IMR-90 (cell line): ENCODE measurements around the gene C15orf61. TPM values are rescaled to one million over a fixed set of nuclear protein-coding genes. Genes with fewer than 3 reads are reported as not detected.

ENCODE experiments used
- ATAC-seq: fragments of 200-7000 bp; cut with Tn5 transposase; 2 replicates; pipeline ENCODE4 v1.9.1; 2020; ENCODE audit warnings: low read depth, mild to moderate bottlenecking, moderate library complexity
- BruUV-seq: library from RNA; stranded (reverse); fragments of 400-500 nt; replicated peaks from 2 replicates; lab custom pipeline; 2021; lab: Mats Ljungman, UMichigan
- CTCF ChIA-PET: fragments of 300-600 bp; formaldehyde crosslinking; extraction: SDS; loops from one replicate; lab custom pipeline; 2021; ENCODE audit warnings: antibody characterized with exemption; lab: Yijun Ruan, JAX
- POLR2A ChIA-PET: fragments of 300-600 bp; sonication (Branson Sonifier 250); formaldehyde crosslinking; loops from one replicate; lab custom pipeline; 2022; ENCODE audit warnings: antibody characterized with exemption; ENCODE audit not compliant: unreplicated experiment; lab: Charles Lee
- DNase-seq: peaks from one replicate; pipeline ENCODE4 v3.0.0; 2013
- H2AFZ ChIP-seq: replicated peaks from 2 replicates; pipeline ENCODE3; 2013; ENCODE audit warnings: low read length, mild to moderate bottlenecking; ENCODE audit not compliant: poor library complexity
- H2AK5ac ChIP-seq: 2 replicates; pipeline ENCODE4 v1.6.1; 2013; ENCODE audit warnings: low read depth, low read length, inconsistent platforms
- H2AK9ac ChIP-seq: replicated peaks from 2 replicates; pipeline ENCODE3; 2013; ENCODE audit warnings: mild to moderate bottlenecking, low read depth, low read length, moderate library complexity; ENCODE audit not compliant: poor library complexity
- H2BK120ac ChIP-seq: 2 replicates; pipeline ENCODE4 v1.6.1; 2013; ENCODE audit warnings: low read depth, low read length, inconsistent platforms
- H2BK15ac ChIP-seq: 3 replicates; pipeline ENCODE4 v1.6.1; 2013; ENCODE audit warnings: low read depth, low read length, inconsistent platforms
- H2BK20ac ChIP-seq: 2 replicates; pipeline ENCODE4 v1.6.1; 2013; ENCODE audit warnings: low read depth, mild to moderate bottlenecking, inconsistent platforms, low read length, moderate library complexity
- H2BK5ac ChIP-seq: 2 replicates; pipeline ENCODE4 v1.6.1; 2013; ENCODE audit warnings: mild to moderate bottlenecking, low read depth, low read length, inconsistent platforms; ENCODE audit not compliant: poor library complexity, severe bottlenecking
- H3K14ac ChIP-seq: replicated peaks from 2 replicates; pipeline ENCODE4 v1.6.1; 2013; ENCODE audit warnings: low read depth, low read length, inconsistent platforms
- H3K18ac ChIP-seq: 2 replicates; pipeline ENCODE4 v1.6.1; 2013; ENCODE audit warnings: low read depth, low read length, control low read depth
- H3K23ac ChIP-seq: 2 replicates; pipeline ENCODE4 v1.6.1; 2013; ENCODE audit warnings: low read depth, low read length, inconsistent platforms
- H3K27ac ChIP-seq: 2 replicates; pipeline ENCODE4 v1.5.1; 2013; ENCODE audit warnings: mild to moderate bottlenecking, control low read depth, low read length; ENCODE audit not compliant: insufficient read depth
- H3K27me3 ChIP-seq: 2 replicates; pipeline ENCODE4 v1.6.1; 2013; ENCODE audit warnings: low read length; ENCODE audit not compliant: control insufficient read depth, insufficient read depth
- H3K36me3 ChIP-seq: 2 replicates; pipeline ENCODE4 v1.6.1; 2013; ENCODE audit warnings: low read length, mixed read lengths; ENCODE audit not compliant: control insufficient read depth, insufficient read depth
- H3K4ac ChIP-seq: 2 replicates; pipeline ENCODE4 v1.6.1; 2013; ENCODE audit warnings: low read depth, low read length, inconsistent platforms
- H3K4me1 ChIP-seq: 2 replicates; pipeline ENCODE4 v1.6.1; 2013; ENCODE audit warnings: low read length, mixed read lengths; ENCODE audit not compliant: control insufficient read depth, insufficient read depth
- H3K4me2 ChIP-seq: 2 replicates; pipeline ENCODE4 v1.6.1; 2013; ENCODE audit warnings: low read depth, mild to moderate bottlenecking, control low read depth, low read length, moderate library complexity
- H3K4me3 ChIP-seq: 2 replicates; pipeline ENCODE4 v1.5.1; 2013; ENCODE audit warnings: low read depth, mild to moderate bottlenecking, control low read depth, low read length, moderate library complexity; ENCODE audit not compliant: insufficient read depth
- H3K56ac ChIP-seq: 2 replicates; pipeline ENCODE4 v1.6.1; 2013; ENCODE audit warnings: low read length, inconsistent platforms; ENCODE audit not compliant: insufficient read depth; ENCODE audit errors: extremely low read depth
- H3K79me1 ChIP-seq, 2 experiments: 2 replicates each; pipeline ENCODE4 v1.6.1; 2013; ENCODE audit warnings: low read length in 2 of 2, inconsistent platforms in 1 of 2, low read depth in 1 of 2
- H3K9ac ChIP-seq: 2 replicates; pipeline ENCODE4 v1.6.1; 2013; ENCODE audit warnings: low read depth, low read length, control low read depth
- H3K9me1 ChIP-seq: 2 replicates; pipeline ENCODE4 v1.6.1; 2013; ENCODE audit warnings: low read length, inconsistent platforms; ENCODE audit not compliant: insufficient read depth
- H3K9me3 ChIP-seq: 2 replicates; pipeline ENCODE4 v1.6.1; 2013; ENCODE audit warnings: low read length; ENCODE audit not compliant: control insufficient read depth, insufficient read depth
- H4K20me1 ChIP-seq: 2 replicates; pipeline ENCODE4 v1.6.1; 2013; ENCODE audit warnings: low read length, inconsistent platforms; ENCODE audit not compliant: insufficient read depth
- H4K5ac ChIP-seq: 2 replicates; pipeline ENCODE4 v1.6.1; 2013; ENCODE audit warnings: mild to moderate bottlenecking, low read depth, low read length, control low read depth
- H4K8ac ChIP-seq, 2 experiments: 2 replicates each; pipeline ENCODE4 v1.6.1; 2013; ENCODE audit warnings: low read depth in 2 of 2, low read length in 2 of 2, control low read depth in 1 of 2, inconsistent platforms in 1 of 2
- H4K91ac ChIP-seq: 2 replicates; pipeline ENCODE4 v1.6.1; 2013; ENCODE audit warnings: low read depth, low read length, inconsistent platforms; ENCODE audit not compliant: insufficient read depth
- BHLHE40 ChIP-seq: fragments of 150-350 bp; IDR thresholded peaks from 2 replicates; pipeline ENCODE4 v1.6.1; 2016; ENCODE audit warnings: mild to moderate bottlenecking, low read depth, low read length
- CEBPB ChIP-seq: IDR thresholded peaks from 2 replicates; pipeline ENCODE4 v1.6.1; 2012; ENCODE audit warnings: low read depth, low read length, improper control_type of control experiment
- FOS ChIP-seq: fragments of 150-350 bp; IDR thresholded peaks from 2 replicates; pipeline ENCODE4 v1.6.1; 2016; ENCODE audit warnings: low read depth, low read length
- MAFK ChIP-seq: IDR thresholded peaks from 2 replicates; pipeline ENCODE4 v1.6.1; 2012; ENCODE audit warnings: low read depth, low read length, improper control_type of control experiment
- MAZ ChIP-seq: IDR thresholded peaks from 2 replicates; pipeline ENCODE4 v1.6.1; 2012; ENCODE audit warnings: low read depth, mild to moderate bottlenecking, low read length, improper control_type of control experiment, moderate library complexity, borderline replicate concordance
- MXI1 ChIP-seq: IDR thresholded peaks from 2 replicates; pipeline ENCODE4 v1.6.1; 2012; ENCODE audit warnings: low read depth, mild to moderate bottlenecking, low read length, moderate library complexity, borderline replicate concordance
- NFE2L2 ChIP-seq: fragments of 150-350 bp; IDR thresholded peaks from 2 replicates; pipeline ENCODE4 v1.6.1; 2016; ENCODE audit warnings: low read depth, mild to moderate bottlenecking, low read length
- POLR2A ChIP-seq: IDR thresholded peaks from 2 replicates; pipeline ENCODE4 v1.6.1; 2012; ENCODE audit warnings: mild to moderate bottlenecking, low read depth, low read length
- RAD21 ChIP-seq: IDR thresholded peaks from 2 replicates; pipeline ENCODE4 v1.6.1; 2012; ENCODE audit warnings: low read length, improper control_type of control experiment
- RCOR1 ChIP-seq: IDR thresholded peaks from 2 replicates; pipeline ENCODE4 v1.6.1; 2012; ENCODE audit warnings: mild to moderate bottlenecking, low read length, improper control_type of control experiment; ENCODE audit not compliant: insufficient replicate concordance
- RFX5 ChIP-seq: IDR thresholded peaks from 2 replicates; pipeline ENCODE4 v1.8.0; 2012; ENCODE audit warnings: low read depth, mild to moderate bottlenecking, low read length, moderate library complexity
- SMC3 ChIP-seq: fragments of 150-350 bp; IDR thresholded peaks from 2 replicates; pipeline ENCODE4 v1.6.1; 2016; ENCODE audit warnings: low read depth, mild to moderate bottlenecking, antibody characterized with exemption, low read length, moderate library complexity
- WGBS, 2 experiments: methylation state at CpG; one replicate each; pipeline versions ENCODE4 v1.1.5 to v1.1.7; 2013; ENCODE audit warnings: missing lambda C conversion rate in 2 of 2; ENCODE audit not compliant: insufficient read length in 1 of 2; ENCODE audit errors: extremely low coverage in 2 of 2; 5-methylcytosine and 5-hydroxymethylcytosine counted together
- dilution Hi-C: fragments of 300-500 bp; cut with HindIII; formaldehyde crosslinking; loops from one replicate; pipeline ENCODE4 v1.14.3; 2018; ENCODE audit warnings: low sequenced_read_pairs; ENCODE audit not compliant: unreplicated experiment
- in situ Hi-C: fragments of 300-500 bp; cut with MboI; formaldehyde crosslinking; loops from 3 replicates; pipeline ENCODE4 v1.14.3; 2019; ENCODE audit warnings: low sequenced_read_pairs, inconsistent platforms, mixed read lengths
- intact Hi-C: fragments of 100-400 bp; cut with micrococcal nuclease; formaldehyde crosslinking; loops from 2 replicates; pipeline ENCODE4 v1.10.0; 2022
- polyA plus RNA-seq, 3 experiments: library from polyadenylated mRNA; depleted of rRNA; stranded (reverse); fragments of >200 nt; gene quantifications; 2 replicates each; pipeline ENCODE4 v1.2.3, GENCODE V29; 2012; ENCODE audit warnings: low replicate concordance in 1 of 3
- total RNA-seq: library from RNA; depleted of rRNA; stranded (reverse); fragments of >200 nt; gene quantifications from 2 replicates; pipeline ENCODE4 v1.2.3, GENCODE V29; 2012
- TF ChIP-seq, protein P1 (sequence below): fragments of 150-350 bp; IDR thresholded peaks from 2 replicates; pipeline ENCODE4 v1.6.1; 2017; ENCODE audit warnings: mild to moderate bottlenecking, antibody characterized with exemption, low read length, low read depth
- TF ChIP-seq, protein P2 (sequence below): conservative IDR thresholded peaks from 2 replicates; pipeline ENCODE4 v1.5.1; 2012; ENCODE audit warnings: mild to moderate bottlenecking, low read depth, low read length, improper control_type of control experiment
- TF ChIP-seq, protein P3 (sequence below): fragments of 150-350 bp; IDR thresholded peaks from 2 replicates; pipeline ENCODE4 v1.6.1; 2016; ENCODE audit warnings: low read depth, mild to moderate bottlenecking, low read length, moderate library complexity, borderline replicate concordance

C15orf61 gene
- total and polyA plus RNA-seq, 2 of the 4 experiments (the other 2 are of a cell fraction) = 1.4 to 2.5 TPM

DNA sequence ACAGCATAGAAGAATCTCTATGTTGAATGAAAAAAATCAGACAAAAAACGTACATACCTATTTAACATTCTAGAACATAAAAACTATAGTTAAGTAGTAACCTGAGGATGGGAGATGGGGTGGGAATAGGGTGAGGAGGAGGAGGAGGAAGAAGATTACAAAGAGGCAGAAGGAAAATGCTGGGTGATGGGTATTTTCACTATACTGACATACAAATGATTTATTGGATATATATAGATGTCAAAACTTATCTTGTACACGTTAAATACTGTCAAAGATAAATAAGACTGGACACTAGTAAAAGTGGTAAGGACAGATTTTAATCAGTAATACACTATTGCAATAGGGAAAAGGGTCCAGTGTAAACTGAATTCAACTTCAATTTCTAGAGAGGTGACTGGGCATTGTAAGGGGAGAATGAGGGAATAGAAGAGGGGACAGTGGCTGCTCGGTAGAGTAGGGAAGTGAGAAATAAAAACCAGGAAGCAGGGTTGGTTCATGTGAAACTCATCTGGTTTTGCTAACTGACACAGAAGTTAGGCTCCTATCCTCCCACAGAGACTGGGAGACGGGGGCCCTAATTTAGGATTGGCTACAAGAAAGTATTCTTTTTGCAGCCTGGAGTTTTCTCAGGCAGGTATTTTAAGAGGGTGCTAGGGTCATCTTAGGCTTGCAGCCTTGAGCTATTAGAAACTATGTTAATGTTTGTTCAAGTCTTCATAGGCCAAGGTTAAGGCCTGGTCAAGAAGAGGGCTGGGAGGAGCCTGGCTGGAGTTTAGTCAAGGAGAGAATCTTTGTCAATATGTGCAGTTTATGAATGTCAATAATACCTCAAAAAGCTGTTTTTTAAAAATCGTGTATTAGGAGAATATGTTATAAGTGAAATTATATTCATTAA is 15.0 kb upstream of the C15orf61 start:
- dilution Hi-C loops (no loop called here), in situ Hi-C loops (no loop called here), intact Hi-C loops (no loop called here)
- Histone ChIP-seq H2BK5ac (no peak overlapping the region), H3K27ac (no peak overlapping the region), H3K9ac (no peak overlapping the region), H4K91ac (no peak overlapping the region), H3K4ac (no peak overlapping the region), H4K5ac (no peak overlapping the region), H3K56ac (no peak overlapping the region), H2AFZ (no peak overlapping the region), H2BK15ac (no peak overlapping the region), H3K36me3 (no peaks in the 10 kb centered on the region), H4K8ac (no peak overlapping the region), H3K4me2 (no peak overlapping the region), H3K18ac (no peak overlapping the region), H2BK120ac (no peak overlapping the region), H2AK5ac (no peak overlapping the region), H2AK9ac (no peak overlapping the region), H4K20me1 (no peaks in the 10 kb centered on the region), H3K27me3 (no peaks in the 10 kb centered on the region), H3K4me3 (no peak overlapping the region), H3K4me1 (peaks cover 6% of the 10 kb centered on the region), H3K9me3 (no peaks in the 10 kb centered on the region), H3K79me1 (no peaks in the 10 kb centered on the region), H3K14ac (no peak overlapping the region), H3K23ac (no peak overlapping the region), H2BK20ac (no peak overlapping the region), H3K9me1 (peaks cover 2% of the 10 kb centered on the region; the same call in 1 of the 2 replicates)
- ATAC-seq (no peak), DNase-seq (no peak)
- no CpG with 5 or more reads among the region's 5 CpGs for WGBS, 2 experiments
- ChIA-PET CTCF (interaction anchor here (0.7 to 1.5 kb wide), 2 partner anchors 8 to 11 kb away, joined by 3 read pairs; no protein-coding TSS in a partner anchor), POLR2A (no interaction called here)
- BruUV-seq = no TSS peak
- TF ChIP-seq CEBPB = no peak
- TF ChIP-seq SMC3 = no peak
- TF ChIP-seq, protein P1, sequence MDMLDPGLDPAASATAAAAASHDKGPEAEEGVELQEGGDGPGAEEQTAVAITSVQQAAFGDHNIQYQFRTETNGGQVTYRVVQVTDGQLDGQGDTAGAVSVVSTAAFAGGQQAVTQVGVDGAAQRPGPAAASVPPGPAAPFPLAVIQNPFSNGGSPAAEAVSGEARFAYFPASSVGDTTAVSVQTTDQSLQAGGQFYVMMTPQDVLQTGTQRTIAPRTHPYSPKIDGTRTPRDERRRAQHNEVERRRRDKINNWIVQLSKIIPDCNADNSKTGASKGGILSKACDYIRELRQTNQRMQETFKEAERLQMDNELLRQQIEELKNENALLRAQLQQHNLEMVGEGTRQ = no peak
- TF ChIP-seq, protein P2, sequence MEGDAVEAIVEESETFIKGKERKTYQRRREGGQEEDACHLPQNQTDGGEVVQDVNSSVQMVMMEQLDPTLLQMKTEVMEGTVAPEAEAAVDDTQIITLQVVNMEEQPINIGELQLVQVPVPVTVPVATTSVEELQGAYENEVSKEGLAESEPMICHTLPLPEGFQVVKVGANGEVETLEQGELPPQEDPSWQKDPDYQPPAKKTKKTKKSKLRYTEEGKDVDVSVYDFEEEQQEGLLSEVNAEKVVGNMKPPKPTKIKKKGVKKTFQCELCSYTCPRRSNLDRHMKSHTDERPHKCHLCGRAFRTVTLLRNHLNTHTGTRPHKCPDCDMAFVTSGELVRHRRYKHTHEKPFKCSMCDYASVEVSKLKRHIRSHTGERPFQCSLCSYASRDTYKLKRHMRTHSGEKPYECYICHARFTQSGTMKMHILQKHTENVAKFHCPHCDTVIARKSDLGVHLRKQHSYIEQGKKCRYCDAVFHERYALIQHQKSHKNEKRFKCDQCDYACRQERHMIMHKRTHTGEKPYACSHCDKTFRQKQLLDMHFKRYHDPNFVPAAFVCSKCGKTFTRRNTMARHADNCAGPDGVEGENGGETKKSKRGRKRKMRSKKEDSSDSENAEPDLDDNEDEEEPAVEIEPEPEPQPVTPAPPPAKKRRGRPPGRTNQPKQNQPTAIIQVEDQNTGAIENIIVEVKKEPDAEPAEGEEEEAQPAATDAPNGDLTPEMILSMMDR = no peak
- no peak for TF ChIP-seq MXI1
- no peak for TF ChIP-seq RFX5
- TF ChIP-seq NFE2L2 = no peak
- TF ChIP-seq POLR2A = no peak
- no peak for TF ChIP-seq MAZ
- TF ChIP-seq RCOR1 = no peak
- TF ChIP-seq RAD21 = no peak
- TF ChIP-seq FOS = no peak
- TF ChIP-seq, protein P3, sequence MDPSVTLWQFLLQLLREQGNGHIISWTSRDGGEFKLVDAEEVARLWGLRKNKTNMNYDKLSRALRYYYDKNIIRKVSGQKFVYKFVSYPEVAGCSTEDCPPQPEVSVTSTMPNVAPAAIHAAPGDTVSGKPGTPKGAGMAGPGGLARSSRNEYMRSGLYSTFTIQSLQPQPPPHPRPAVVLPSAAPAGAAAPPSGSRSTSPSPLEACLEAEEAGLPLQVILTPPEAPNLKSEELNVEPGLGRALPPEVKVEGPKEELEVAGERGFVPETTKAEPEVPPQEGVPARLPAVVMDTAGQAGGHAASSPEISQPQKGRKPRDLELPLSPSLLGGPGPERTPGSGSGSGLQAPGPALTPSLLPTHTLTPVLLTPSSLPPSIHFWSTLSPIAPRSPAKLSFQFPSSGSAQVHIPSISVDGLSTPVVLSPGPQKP = no peak
- TF ChIP-seq BHLHE40 = no peak
- no peak for TF ChIP-seq MAFK
